B cell (primary cell): Measurements from ENCODE around the gene SLC25A48. TPM values are rescaled to one million over a fixed set of nuclear protein-coding genes. Genes with fewer than 3 reads are reported as not detected.

Source experiments
- ATAC-seq: fragments of 200-7000 bp; cut with Tn5 transposase; one replicate; pipeline ENCODE4 v1.10.0; 2021; ENCODE audit warnings: low read depth, mild to moderate bottlenecking, moderate number of reproducible peaks, moderate library complexity
- CTCF ChIA-PET: fragments of 350-600 bp; sonication (Branson Sonifier 250); formaldehyde crosslinking; loops from one replicate; lab custom pipeline; 2021; ENCODE audit warnings: antibody characterized with exemption, inconsistent platforms; lab: Charles Lee
- POLR2A ChIA-PET: fragments of 350-600 bp; sonication (Branson Sonifier 250); formaldehyde crosslinking; loops from one replicate; lab custom pipeline; 2021; ENCODE audit warnings: antibody characterized with exemption; lab: Charles Lee
- DNase-seq: peaks from one replicate; pipeline ENCODE4 v3.0.0; 2013
- H2AFZ ChIP-seq: 2 replicates; pipeline ENCODE4 v1.6.1; 2012; ENCODE audit warnings: mild to moderate bottlenecking, low read depth, low read length; ENCODE audit not compliant: insufficient read depth, poor library complexity, severe bottlenecking
- H3K27ac ChIP-seq, 2 donors: 1 replicate in 1 of 2; 2 replicates in 1 of 2; pipeline ENCODE4 v1.5.1; 2012 to 2013; ENCODE audit warnings: low read length in 2 of 2, mild to moderate bottlenecking in 2 of 2, moderate library complexity in 1 of 2
- H3K27me3 ChIP-seq, 4 experiments: fragments of 200-600 bp in 1 of 4; sonication (generic) in 1 of 4; replicated peaks in 1 of 4; 1 replicate in 2 of 4; 2 replicates in 2 of 4; pipeline versions ENCODE4 v1.6.1 to v1.7.0; 2013 to 2016; ENCODE audit warnings: low read length in 3 of 4, mild to moderate bottlenecking in 2 of 4, mixed read lengths in 1 of 4, moderate library complexity in 1 of 4; ENCODE audit not compliant: insufficient read depth in 4 of 4, control insufficient read depth in 3 of 4; ENCODE audit errors: control extremely low read depth in 1 of 4
- H3K36me3 ChIP-seq, 2 experiments: replicated peaks in 1 of 2; 1 replicate in 1 of 2; 2 replicates in 1 of 2; pipeline versions ENCODE4 v1.6.1 to v1.7.1; 2013; ENCODE audit warnings: low read length in 1 of 2; ENCODE audit not compliant: insufficient read depth in 2 of 2, control insufficient read depth in 1 of 2; ENCODE audit errors: control extremely low read depth in 1 of 2, extremely low read depth in 1 of 2
- H3K4me1 ChIP-seq, 2 donors: fragments of 200-600 bp in 1 of 2; sonication (generic) in 1 of 2; 1 replicate in 1 of 2; 2 replicates in 1 of 2; pipeline versions ENCODE4 v1.5.1 to v1.6.1; 2013 to 2017; ENCODE audit warnings: low read length in 2 of 2; ENCODE audit not compliant: control insufficient read depth in 2 of 2, insufficient read depth in 2 of 2
- H3K4me2 ChIP-seq: replicated peaks from 2 replicates; pipeline ENCODE3; 2012; ENCODE audit warnings: mild to moderate bottlenecking, low read depth, low read length; ENCODE audit not compliant: poor library complexity, severe bottlenecking
- H3K4me3 ChIP-seq, 5 experiments: fragments of 200-600 bp in 1 of 5; sonication (generic) in 1 of 5; 1 replicate in 3 of 5; 2 replicates in 2 of 5; pipeline versions ENCODE4 v1.5.1 to v1.7.0; 2011 to 2016; ENCODE audit warnings: low read length in 4 of 5, mild to moderate bottlenecking in 4 of 5, low read depth in 2 of 5, control low read depth in 1 of 5, moderate library complexity in 1 of 5; ENCODE audit not compliant: insufficient read depth in 1 of 5; ENCODE audit errors: control extremely low read depth in 1 of 5, extremely low read depth in 1 of 5
- H3K79me2 ChIP-seq: fragments of 200-600 bp; sonication (generic); one replicate; pipeline ENCODE4 v1.6.0; 2016; ENCODE audit warnings: low read length; ENCODE audit not compliant: control insufficient read depth, insufficient read depth
- H3K9ac ChIP-seq: fragments of 200-600 bp; sonication (generic); 2 replicates; pipeline ENCODE4 v1.6.1; 2017; ENCODE audit warnings: mild to moderate bottlenecking, low read length, moderate library complexity
- H3K9me3 ChIP-seq, 3 donors: one replicate each; pipeline versions ENCODE4 v1.6.1 to v1.7.1; 2013; ENCODE audit warnings: low read length in 2 of 3; ENCODE audit not compliant: control insufficient read depth in 2 of 3, insufficient read depth in 1 of 3; ENCODE audit errors: control extremely low read depth in 1 of 3
- H4K20me1 ChIP-seq: 2 replicates; pipeline ENCODE4 v1.6.0; 2012; ENCODE audit warnings: mild to moderate bottlenecking, low read length; ENCODE audit not compliant: insufficient read depth, control insufficient read depth, poor library complexity, severe bottlenecking
- H3K27ac Mint-ChIP-seq: one replicate; pipeline ENCODE4 v1.8.0; 2021; ENCODE audit warnings: mixed read lengths
- H3K27me3 Mint-ChIP-seq: one replicate; pipeline ENCODE4 v1.8.0; 2021; ENCODE audit warnings: mixed read lengths
- H3K4me1 Mint-ChIP-seq: one replicate; pipeline ENCODE4 v1.8.0; 2021; ENCODE audit warnings: mixed read lengths
- H3K4me3 Mint-ChIP-seq: one replicate; pipeline ENCODE4 v1.8.0; 2021; ENCODE audit warnings: mixed read lengths
- H3K9me3 Mint-ChIP-seq: one replicate; pipeline ENCODE4 v1.8.0; 2022; ENCODE audit warnings: mixed read lengths; ENCODE audit not compliant: insufficient read depth
- CTCF ChIP-seq: fragments of 200-600 bp; IDR thresholded peaks from one replicate; pipeline ENCODE4 v1.8.0; 2022; ENCODE audit warnings: antibody characterized with exemption, mild to moderate bottlenecking
- EZH2 ChIP-seq: IDR thresholded peaks from 2 replicates; pipeline ENCODE4 v1.6.1; 2012; ENCODE audit warnings: borderline replicate concordance, low read depth, mild to moderate bottlenecking, moderate library complexity, low read length; ENCODE audit not compliant: insufficient read depth, poor library complexity, severe bottlenecking
- WGBS: methylation state at CpG from one replicate; pipeline ENCODE4 v1.1.5; 2013; ENCODE audit warnings: missing lambda C conversion rate; ENCODE audit not compliant: insufficient coverage; 5-methylcytosine and 5-hydroxymethylcytosine counted together
- intact Hi-C: fragments of 100-400 bp; cut with micrococcal nuclease; formaldehyde crosslinking; loops from one replicate; pipeline ENCODE4 v1.10.0; 2022
- polyA plus RNA-seq: library from polyadenylated mRNA; depleted of rRNA; stranded (reverse); fragments of >200 nt; gene quantifications from 2 replicates; pipeline ENCODE4 v1.2.3, GENCODE V29; 2012
- total RNA-seq, 2 donors: library from RNA; stranded (reverse); fragments of 120-200 nt in 1 of 2; gene quantifications; 1 replicate in 1 of 2; 2 replicates in 1 of 2; pipeline versions ENCODE4 v1.2.3 to v1.2.4, GENCODE V29; 2013 to 2022

The SLC25A48 gene
- total and polyA plus RNA-seq, 2 donors (not counting 1 experiment from before 2014, with no cell fraction given) = not detected

GRCh38 chr5:135850231-135850630 lies 15.8 kb downstream of the SLC25A48 start:
- Histone ChIP-seq H3K36me3 (no peaks in the 10 kb centered on the region), H3K27me3 (no peaks in the 10 kb centered on the region), H2AFZ (no peak overlapping the region), H3K4me1 (no peaks in the 10 kb centered on the region), H3K4me3 (no peak overlapping the region), H3K9me3 (no peaks in the 10 kb centered on the region), H3K4me2 (no peak overlapping the region), H3K79me2 (no peaks in the 10 kb centered on the region), H3K27ac (no peak overlapping the region), H4K20me1 (no peaks in the 10 kb centered on the region), H3K9ac (no peak overlapping the region)
- H3K27ac Mint-ChIP-seq = no peak overlapping the region
- intact Hi-C loops = no loop called here
- 87% methylated on average over 3 of the region's 9 CpGs for WGBS
- ATAC-seq (no peak), DNase-seq (no peak)
- TF ChIP-seq EZH2 (no peak), CTCF (no peak)
- H3K9me3 Mint-ChIP-seq = no peaks in the 10 kb centered on the region
- H3K27me3 Mint-ChIP-seq = no peaks in the 10 kb centered on the region
- CTCF ChIA-PET = no interaction called here
- POLR2A ChIA-PET = no interaction called here
- no peak overlapping the region for H3K4me3 Mint-ChIP-seq
- H3K4me1 Mint-ChIP-seq = no peaks in the 10 kb centered on the region

GRCh38 chr5:135850671-135851070 lies 16.2 kb downstream of the SLC25A48 start:
- no peak overlapping the region for H3K9ac ChIP-seq
- H3K27me3 Mint-ChIP-seq = no peaks in the 10 kb centered on the region
- no peak overlapping the region for H3K27ac Mint-ChIP-seq
- H3K9me3 ChIP-seq = no peaks in the 10 kb centered on the region
- H3K4me1 Mint-ChIP-seq = no peaks in the 10 kb centered on the region
- H3K4me1 ChIP-seq = no peaks in the 10 kb centered on the region
- H3K79me2 ChIP-seq = no peaks in the 10 kb centered on the region
- H3K9me3 Mint-ChIP-seq = no peaks in the 10 kb centered on the region
- POLR2A ChIA-PET = no interaction called here
- no peak overlapping the region for H3K4me3 ChIP-seq
- H3K4me3 Mint-ChIP-seq = no peak overlapping the region
- no peak overlapping the region for H3K27ac ChIP-seq
- ATAC-seq (no peak), DNase-seq (no peak)
- CTCF ChIA-PET = no interaction called here
- H3K27me3 ChIP-seq = no peaks in the 10 kb centered on the region
- 99% methylated on average over 6 of the region's 6 CpGs for WGBS
- no peaks in the 10 kb centered on the region for H3K36me3 ChIP-seq
- intact Hi-C loops = no loop called here
- H4K20me1 ChIP-seq = no peaks in the 10 kb centered on the region
- no peak overlapping the region for H3K4me2 ChIP-seq
- TF ChIP-seq CTCF (no peak), EZH2 (no peak)
- H2AFZ ChIP-seq = no peak overlapping the region
